Measurements from ENCODE around the gene PCTP. TPM values are rescaled to one million over a fixed set of nuclear protein-coding genes. Genes with fewer than 3 reads are reported as not detected.

PCTP gene
- total RNA-seq, 8 experiments from 2014 or later, result 4.6 to 21.0 (median 13.0) TPM

DNA sequence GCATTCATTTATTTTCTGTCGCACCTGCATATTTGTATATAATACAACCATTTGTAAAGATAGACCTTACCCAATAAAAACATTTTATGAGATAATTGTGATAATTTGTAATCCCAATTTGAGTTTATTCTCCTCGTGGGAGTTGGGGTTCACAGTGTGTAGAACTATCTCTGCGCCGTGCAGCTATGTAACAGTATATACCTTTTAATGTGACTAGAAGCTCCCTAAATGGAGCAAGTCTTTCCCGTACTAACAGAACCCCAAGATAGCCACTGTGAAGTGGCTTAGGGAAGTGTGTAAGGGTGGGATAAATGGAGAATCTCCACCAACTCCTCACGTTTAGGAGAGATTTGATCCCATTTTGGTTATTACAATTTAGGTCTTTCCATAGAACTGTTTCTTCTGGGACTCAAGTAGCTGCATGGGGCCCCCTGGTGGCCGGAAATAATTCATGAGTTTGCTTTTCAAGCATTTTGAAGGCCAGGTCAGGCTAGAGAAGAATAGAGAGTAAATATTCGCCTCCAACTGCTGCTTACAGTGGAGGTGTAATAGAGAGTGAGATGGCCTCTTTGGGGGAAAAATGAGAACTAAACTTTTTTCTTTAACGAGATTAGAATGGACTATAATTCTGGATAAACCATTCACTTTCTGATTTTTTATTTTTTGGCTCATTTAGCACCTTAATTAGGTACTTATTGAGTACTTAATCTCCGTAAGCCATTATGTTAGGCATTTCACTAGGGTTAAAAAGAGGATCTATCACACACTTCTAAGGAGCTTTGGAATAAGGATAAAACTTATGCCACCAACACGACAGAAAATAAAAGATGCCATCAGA is 32.7 kb upstream of the PCTP start:
- WGBS, 10 experiments, result 40 to 82% (median 61%) methylated on average over 2 to 11 of the region's 11 CpGs
- peaks cover 3 to 8% of the 10 kb centered on the region in 2 donors for H3K4me1 ChIP-seq (replicated peaks in 1 of 2)
- in situ Hi-C loops (cut with MboI; ENCODE audit: low pct_unique_long_range_greater_than_20kb in 2 of 9, low sequenced_read_pairs in 9 of 9, unreplicated experiment in 9 of 9), result loop anchor here in 4 of 9 experiments (5.0 to 25.0 kb wide), 3 partner anchors 181 to 193 kb away; no protein-coding TSS in a partner anchor
- no peak overlapping the region for H3K4me3 ChIP-seq
- no peak overlapping the region for H3K27ac ChIP-seq
- ATAC-seq (replicated peaks in 6 of 8), result peak in 5 of 8 experiments; percentile 40 to 81 (median 61)

DNA sequence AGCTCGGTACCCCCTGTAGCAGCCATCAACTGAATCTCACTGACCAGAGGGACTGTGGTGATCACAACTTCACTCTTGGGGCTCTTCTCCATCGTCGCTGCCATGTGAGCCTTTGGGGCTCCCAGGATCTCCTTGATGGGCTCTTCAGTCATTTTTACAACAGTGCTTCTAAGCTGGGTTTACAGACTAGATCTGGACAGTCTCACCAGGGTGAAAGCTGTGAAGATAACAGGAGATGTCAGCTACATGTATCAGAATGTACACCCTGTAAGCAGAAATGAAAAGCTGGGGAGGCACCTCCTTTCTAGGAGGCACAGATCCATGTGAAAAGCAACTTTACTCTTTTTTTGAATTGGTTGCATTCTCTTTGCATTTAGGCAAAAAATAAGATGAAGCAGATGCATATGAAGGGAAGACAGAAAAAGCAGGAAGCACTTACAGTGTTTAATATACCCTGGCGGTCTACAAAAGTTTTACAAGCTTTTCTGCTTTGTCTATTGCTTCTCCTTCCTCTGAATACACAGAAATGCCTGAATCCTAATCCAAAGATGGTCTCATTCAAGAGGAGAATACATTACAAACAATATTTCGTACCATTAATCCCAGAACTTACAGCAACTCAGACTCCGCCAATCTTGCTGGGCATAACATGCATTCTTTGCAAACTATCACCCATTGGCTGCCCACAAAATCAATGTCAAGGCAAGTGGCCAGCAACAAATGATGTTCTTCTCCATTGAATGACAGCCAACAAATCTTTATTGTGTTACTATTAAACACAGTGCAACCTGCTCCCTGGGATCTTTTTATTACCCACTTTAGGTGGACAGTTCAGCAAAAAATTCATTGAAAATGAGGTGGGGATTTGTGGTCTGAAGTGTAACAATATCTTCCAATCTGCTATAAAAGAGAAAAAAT is 29.7 kb upstream of the PCTP start:
- Histone ChIP-seq H3K27ac (no peak overlapping the region), H3K4me3 (no peak overlapping the region), H3K4me1 (replicated peaks in 1 of 2) (peaks cover 6 to 17% of the 10 kb centered on the region in 2 donors)
- 87 to 100% (median 97%) methylated on average over 1 to 6 of the region's 6 CpGs for WGBS, 10 experiments
- ATAC-seq (replicated peaks in 6 of 8), result no peak
- in situ Hi-C loops (cut with MboI; ENCODE audit: low pct_unique_long_range_greater_than_20kb in 2 of 9, low sequenced_read_pairs in 9 of 9, unreplicated experiment in 9 of 9), result loop anchor here in 2 of 9 experiments (25.0 kb wide), 1 partner anchor 184 kb away; no protein-coding TSS in a partner anchor

DNA sequence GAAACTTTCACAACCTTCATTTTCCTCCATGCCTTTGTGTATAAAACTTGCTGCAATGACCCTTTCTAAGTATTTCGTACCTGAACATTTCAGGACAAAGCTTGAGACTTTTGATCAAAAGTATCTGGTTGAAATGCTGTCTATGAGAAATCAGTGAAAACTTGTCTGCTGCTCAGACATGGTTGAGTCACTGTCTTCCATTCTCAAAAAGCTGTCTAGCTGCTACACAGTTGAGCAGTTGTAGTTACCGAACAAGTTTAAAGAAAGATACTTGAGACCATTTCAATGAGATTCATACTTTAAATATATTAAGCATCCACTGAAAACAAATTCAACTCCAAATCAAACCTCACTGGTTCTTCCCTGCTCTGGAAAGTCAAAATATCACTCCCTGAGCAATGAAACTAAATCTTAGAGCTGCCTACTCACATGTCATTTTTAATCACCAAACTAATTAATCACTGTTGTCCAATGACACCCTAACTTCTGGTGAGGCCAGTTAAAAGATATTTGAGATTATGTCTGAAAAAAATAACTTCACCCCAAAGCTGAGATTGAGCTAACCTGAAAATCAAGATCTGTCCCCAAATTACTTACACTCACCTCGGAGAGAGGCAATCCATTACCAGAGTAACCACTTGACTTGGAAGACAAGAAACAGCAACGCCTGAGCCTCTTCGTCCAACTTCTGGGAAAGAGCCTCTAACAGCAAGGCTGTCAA is 28.7 kb upstream of the PCTP start:
- 22 to 100% (median 44%) methylated on average over 1 to 5 of the region's 5 CpGs for WGBS, 10 experiments
- Histone ChIP-seq H3K27ac (no peak overlapping the region), H3K4me3 (peak overlapping the region in 3 of 5 donors; percentile 0 to 23 (median 12)), H3K4me1 (replicated peaks in 1 of 2) (peaks cover 6 to 17% of the 10 kb centered on the region in 2 donors)
- in situ Hi-C loops (cut with MboI; ENCODE audit: low pct_unique_long_range_greater_than_20kb in 2 of 9, low sequenced_read_pairs in 9 of 9, unreplicated experiment in 9 of 9), result loop anchor here in 2 of 9 experiments (25.0 kb wide), 1 partner anchor 185 kb away; no protein-coding TSS in a partner anchor
- ATAC-seq (replicated peaks in 6 of 8), result peak in 2 of 8 experiments; percentile 4 to 14

DNA sequence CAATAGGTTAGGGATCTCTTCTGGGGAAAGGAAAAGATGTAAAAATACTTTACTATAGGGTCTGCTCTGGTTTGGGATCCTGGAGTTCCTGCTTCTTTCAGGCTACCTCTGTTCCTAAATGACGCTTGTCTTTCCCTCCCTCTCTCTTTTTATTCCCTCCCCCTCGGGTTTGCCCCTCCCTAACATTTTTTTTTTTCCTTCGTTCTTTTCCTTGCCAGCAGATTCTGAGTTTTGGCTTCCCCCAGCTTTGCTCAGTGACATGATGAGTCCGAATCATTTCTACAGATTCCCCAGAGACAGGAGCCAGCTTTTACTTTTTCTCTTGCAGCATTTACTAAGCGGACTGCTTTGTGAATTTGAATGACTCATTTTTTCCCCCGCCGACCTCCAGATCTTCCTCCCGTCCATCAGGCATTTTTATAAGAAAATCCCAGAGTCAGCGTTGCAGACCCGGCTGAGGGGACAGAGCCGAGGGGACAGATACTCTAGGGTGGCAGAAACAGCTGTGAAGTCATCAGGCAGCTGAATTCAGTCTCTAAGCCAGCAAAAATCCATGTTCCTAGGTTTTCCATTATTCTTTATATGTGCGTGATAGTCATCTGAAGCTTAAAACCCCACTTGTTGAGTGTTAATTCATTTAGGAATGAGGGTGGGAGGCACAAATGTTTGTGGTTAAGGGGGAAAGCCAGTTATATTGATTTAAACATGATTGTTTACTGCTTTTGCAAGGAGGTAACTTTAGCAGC is 27.9 kb upstream of the PCTP start, which contains the start of gene TMEM100:
TSS of gene TMEM100 (minus strand) at position 123 of the 746 bp plus-strand sequence. CDS start 1,794 bp downstream, outside the sequence.
- Histone ChIP-seq H3K27ac (no peak within 1 kb of the TSS), H3K4me3 (peak within 1 kb of the TSS in 3 of 5 donors; percentile 0 to 23 (median 12)), H3K4me1 (replicated peaks in 1 of 2) (peaks cover 6 to 17% of the 10 kb centered on the region in 2 donors)
- in situ Hi-C loops (cut with MboI; ENCODE audit: low pct_unique_long_range_greater_than_20kb in 2 of 9, low sequenced_read_pairs in 9 of 9, unreplicated experiment in 9 of 9), result loop anchor here in 2 of 9 experiments (25.0 kb wide), 1 partner anchor 186 kb away; no protein-coding TSS in a partner anchor
- ATAC-seq (replicated peaks in 6 of 8), result peak; percentile 8 to 91 (median 85)
- WGBS, 10 experiments, result 0 to 33% (median 10%) methylated on average over 1 to 12 of the region's 12 CpGs

DNA sequence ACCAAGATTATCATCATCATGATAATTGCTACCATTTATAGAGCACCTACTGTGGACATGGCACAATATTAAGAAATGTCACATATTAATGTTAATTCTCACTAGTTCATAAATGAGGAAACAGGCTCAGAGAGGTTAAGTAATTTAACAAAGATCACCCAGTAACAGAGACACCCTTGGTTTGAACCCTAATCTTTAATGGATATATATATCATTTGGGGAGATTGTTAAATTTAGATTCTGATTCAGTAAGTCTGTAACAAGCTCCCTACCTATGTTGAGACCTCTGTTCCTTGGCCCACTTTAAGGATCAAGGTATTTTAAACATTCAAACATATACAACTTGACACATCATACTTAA is 27.4 kb upstream of the PCTP start:
- H3K4me1 ChIP-seq (replicated peaks in 1 of 2), result peaks cover 6 to 17% of the 10 kb centered on the region in 2 donors
- no peak overlapping the region for H3K4me3 ChIP-seq
- no peak for ATAC-seq (replicated peaks in 6 of 8)
- in situ Hi-C loops (cut with MboI; ENCODE audit: low pct_unique_long_range_greater_than_20kb in 2 of 9, low sequenced_read_pairs in 9 of 9, unreplicated experiment in 9 of 9), result loop anchor here in 2 of 9 experiments (25.0 kb wide), 1 partner anchor 186 kb away; no protein-coding TSS in a partner anchor
- no peak overlapping the region for H3K27ac ChIP-seq

DNA sequence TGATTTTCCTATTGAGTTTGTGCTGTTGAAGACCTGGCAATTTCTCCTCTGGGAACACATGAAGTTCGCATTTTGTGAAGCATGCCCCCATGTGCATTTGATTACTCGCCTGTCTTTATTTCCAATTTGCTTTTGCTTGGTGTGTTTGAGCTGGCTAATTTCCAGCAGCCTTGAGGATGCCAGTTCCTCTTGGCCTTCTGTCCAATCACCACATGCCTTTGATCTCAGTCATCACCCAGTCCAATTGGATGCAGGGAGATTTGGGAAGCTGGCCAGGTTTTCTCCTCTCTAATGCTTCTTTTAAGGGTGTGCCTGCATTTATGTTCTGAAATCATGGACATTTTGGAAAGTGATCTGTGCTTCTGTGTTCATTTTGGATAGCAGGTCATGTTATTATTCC is 24.4 kb upstream of the PCTP start:
- peak in 4 of 8 experiments; percentile 23 to 73 (median 43) for ATAC-seq (replicated peaks in 6 of 8)
- Histone ChIP-seq H3K4me1 (replicated peaks in 1 of 2) (peaks cover 8 to 19% of the 10 kb centered on the region in 2 donors), H3K27ac (no peak overlapping the region), H3K4me3 (no peak overlapping the region)
- in situ Hi-C loops (cut with MboI; ENCODE audit: low pct_unique_long_range_greater_than_20kb in 2 of 9, low sequenced_read_pairs in 9 of 9, unreplicated experiment in 9 of 9), result no loop called here
- WGBS, 10 experiments, result 0 to 100% (median 91%) methylated on average over 1 to 2 of the region's 2 CpGs; no CpG with 5 or more reads in 2 of the 10 experiments

DNA sequence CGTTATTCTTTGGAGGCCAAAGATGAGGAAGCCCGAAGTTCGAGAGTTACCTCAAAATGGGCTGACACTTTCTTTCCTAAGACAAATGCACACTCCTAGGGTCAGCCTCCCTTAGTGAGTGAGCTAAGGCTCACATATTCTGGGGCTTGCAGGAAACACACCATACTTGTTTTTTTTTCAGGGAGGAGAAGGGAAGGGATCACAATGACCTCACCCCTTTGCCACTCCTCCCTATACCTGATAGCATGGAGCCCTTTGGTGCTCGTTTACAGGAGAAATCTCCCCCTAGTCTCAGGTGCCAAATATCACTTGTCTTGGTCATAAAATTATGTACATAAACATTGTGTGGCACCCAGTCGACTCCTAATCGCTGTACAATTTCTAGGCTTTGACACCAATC is 23.6 kb upstream of the PCTP start:
- no peak for ATAC-seq (replicated peaks in 6 of 8)
- Histone ChIP-seq H3K27ac (no peak overlapping the region), H3K4me3 (no peak overlapping the region), H3K4me1 (replicated peaks in 1 of 2) (peaks cover 17 to 25% of the 10 kb centered on the region in 2 donors)
- WGBS, 10 experiments, result 49 to 100% (median 90%) methylated on average over 1 to 6 of the region's 6 CpGs; no CpG with 5 or more reads in 3 of the 10 experiments
- in situ Hi-C loops (cut with MboI; ENCODE audit: low pct_unique_long_range_greater_than_20kb in 2 of 9, low sequenced_read_pairs in 9 of 9, unreplicated experiment in 9 of 9), result no loop called here

DNA sequence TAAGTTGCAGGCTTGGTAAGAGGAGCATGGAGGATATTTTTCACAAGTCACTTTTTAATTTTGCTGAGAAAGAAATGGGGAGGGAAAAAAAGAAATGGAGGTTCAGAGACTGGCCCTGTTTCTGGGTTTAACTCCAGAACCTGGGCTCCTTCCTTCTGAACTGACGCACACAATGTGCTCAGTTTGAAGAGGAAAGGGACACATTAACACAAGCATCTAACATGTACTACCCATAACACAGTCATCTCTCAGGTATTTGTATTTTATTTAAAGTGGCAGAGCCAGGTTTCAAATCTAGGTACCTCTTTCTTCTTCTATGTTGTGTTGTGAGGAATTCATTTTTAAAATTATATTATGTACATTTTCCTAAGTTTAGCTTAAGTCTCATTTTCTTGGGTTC is 22.9 kb upstream of the PCTP start:
- Histone ChIP-seq H3K4me1 (replicated peaks in 1 of 2) (peaks cover 19 to 24% of the 10 kb centered on the region in 2 donors), H3K4me3 (no peak overlapping the region), H3K27ac (no peak overlapping the region)
- in situ Hi-C loops (cut with MboI; ENCODE audit: low pct_unique_long_range_greater_than_20kb in 2 of 9, low sequenced_read_pairs in 9 of 9, unreplicated experiment in 9 of 9), result no loop called here
- 0 to 100% (median 75%) methylated on average over 1 of the region's 1 CpG; no CpG with 5 or more reads in 4 of the 10 experiments for WGBS, 10 experiments
- ATAC-seq (replicated peaks in 6 of 8), result no peak

DNA sequence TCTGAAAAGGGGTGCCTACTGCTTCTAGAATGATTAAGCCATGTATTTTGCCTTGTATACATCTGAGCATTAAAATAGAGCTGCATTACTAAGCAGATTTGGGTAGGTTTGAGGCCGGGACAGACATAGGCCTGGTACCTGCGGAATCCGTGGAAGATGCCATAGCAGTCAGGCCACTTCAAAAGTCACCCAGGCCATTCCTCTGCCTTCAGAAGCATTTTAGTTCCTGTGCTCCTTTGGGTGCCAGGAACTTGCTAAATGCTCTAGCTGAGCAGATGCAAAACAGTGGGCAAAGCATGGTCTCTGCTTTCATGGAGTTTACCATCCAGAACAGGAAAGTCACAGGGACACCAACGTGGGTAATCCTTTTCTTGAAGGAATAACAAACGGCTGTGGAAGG is 22.5 kb upstream of the PCTP start:
- 29 to 97% (median 74%) methylated on average over 1 to 5 of the region's 5 CpGs; no CpG with 5 or more reads in 5 of the 10 experiments for WGBS, 10 experiments
- in situ Hi-C loops (cut with MboI; ENCODE audit: low pct_unique_long_range_greater_than_20kb in 2 of 9, low sequenced_read_pairs in 9 of 9, unreplicated experiment in 9 of 9), result no loop called here
- H3K27ac ChIP-seq, result no peak overlapping the region
- peaks cover 16 to 24% of the 10 kb centered on the region in 2 donors for H3K4me1 ChIP-seq (replicated peaks in 1 of 2)
- no peak overlapping the region for H3K4me3 ChIP-seq
- no peak for ATAC-seq (replicated peaks in 6 of 8)

DNA sequence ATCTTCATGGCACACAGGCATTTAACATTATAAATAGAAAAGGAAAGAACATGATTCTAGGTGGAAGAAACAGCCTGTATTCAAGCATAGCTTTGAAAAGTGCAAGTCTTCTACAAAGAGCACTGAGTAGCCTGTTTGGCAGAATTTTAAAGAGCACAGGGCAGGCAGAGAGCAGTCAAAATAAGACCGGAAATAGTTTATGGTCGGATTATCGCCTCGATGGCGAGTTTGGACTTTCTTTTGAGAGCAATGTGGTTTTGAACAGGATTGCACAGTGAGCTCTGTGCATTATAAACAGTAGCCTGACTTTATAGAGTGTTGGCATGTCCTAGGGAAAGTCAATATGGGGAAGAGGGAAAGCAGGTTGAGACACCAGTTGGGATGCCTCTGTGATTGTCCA is 22.0 kb upstream of the PCTP start:
- 44 to 98% (median 90%) methylated on average over 3 to 5 of the region's 5 CpGs; no CpG with 5 or more reads in 4 of the 10 experiments for WGBS, 10 experiments
- Histone ChIP-seq H3K4me1 (replicated peaks in 1 of 2) (peaks cover 18 to 26% of the 10 kb centered on the region in 2 donors), H3K4me3 (no peak overlapping the region), H3K27ac (no peak overlapping the region)
- ATAC-seq (replicated peaks in 6 of 8), result no peak
- in situ Hi-C loops (cut with MboI; ENCODE audit: low pct_unique_long_range_greater_than_20kb in 2 of 9, low sequenced_read_pairs in 9 of 9, unreplicated experiment in 9 of 9), result no loop called here

DNA sequence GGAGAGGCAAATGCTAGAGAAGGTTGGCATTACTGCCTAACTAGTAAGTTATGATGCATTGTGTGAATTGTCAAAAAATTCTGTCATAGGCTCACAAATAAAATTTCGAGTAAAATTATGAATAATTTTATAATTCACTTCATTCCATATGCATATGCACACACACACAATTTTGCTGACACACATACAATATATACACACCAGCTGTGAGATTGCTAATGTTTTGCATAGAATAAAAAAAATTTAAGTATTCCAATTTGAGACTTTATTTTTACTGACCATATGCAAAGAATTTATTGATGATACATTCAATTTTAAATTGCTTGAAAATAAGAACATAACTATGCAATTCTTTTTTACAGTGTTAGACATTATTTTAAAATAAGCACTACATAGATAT is 21.4 kb upstream of the PCTP start:
- no peak for ATAC-seq (replicated peaks in 6 of 8)
- in situ Hi-C loops (cut with MboI; ENCODE audit: low pct_unique_long_range_greater_than_20kb in 2 of 9, low sequenced_read_pairs in 9 of 9, unreplicated experiment in 9 of 9), result no loop called here
- no peak overlapping the region for H3K4me3 ChIP-seq
- 0 to 100% (median 63%) methylated on average over 1 of the region's 1 CpG; no CpG with 5 or more reads in 2 of the 10 experiments for WGBS, 10 experiments
- no peak overlapping the region for H3K27ac ChIP-seq
- H3K4me1 ChIP-seq (replicated peaks in 1 of 2), result peaks cover 25 to 32% of the 10 kb centered on the region in 2 donors
